HG03280 (cell line): Measurements from ENCODE around the gene HYDIN.
A peak's percentile ranks its signal among the peaks of the same experiment; 100 is the strongest.

ENCODE experiments used
- ATAC-seq: cut with Tn5 transposase; IDR thresholded peaks from one replicate; pipeline ENCODE4 v1.9.1; 2021; ENCODE audit warnings: mild to moderate bottlenecking, moderate library complexity; ENCODE audit not compliant: unreplicated experiment

Gene HYDIN

DNA sequence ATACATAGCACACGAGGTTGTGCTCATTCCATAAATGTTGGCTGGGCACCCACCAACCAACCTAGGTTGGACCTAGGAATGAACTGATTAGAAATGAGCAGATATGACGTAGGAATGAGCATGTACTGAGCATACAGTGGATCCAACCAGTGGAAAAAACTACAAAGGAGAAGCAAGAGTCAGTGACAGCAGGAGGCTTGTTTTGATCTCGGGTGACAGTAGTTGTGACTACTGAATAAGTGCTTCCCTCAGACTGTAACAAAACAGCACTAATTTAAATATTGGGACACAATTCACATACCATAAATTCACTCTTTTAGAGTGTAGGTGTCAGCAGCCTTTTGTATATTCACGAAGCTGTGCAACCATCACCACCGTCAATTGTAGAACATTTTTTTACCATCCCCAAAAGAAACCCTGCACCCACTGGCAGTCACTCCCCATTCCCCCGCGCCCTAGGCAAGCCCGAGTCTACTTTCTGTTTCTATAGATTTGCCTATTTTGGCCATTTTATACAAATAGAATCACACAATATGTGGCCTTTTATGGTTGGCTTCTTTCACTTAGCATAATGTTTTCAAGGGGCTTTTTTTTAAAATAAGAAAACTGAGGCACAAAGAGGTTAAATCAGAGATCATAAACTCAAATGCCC, 436.5 kb downstream of the HYDIN start:
- peak; percentile 64 for ATAC-seq

- no peak for ATAC-seq
These were observed 439.7 kb downstream of the HYDIN start for GRCh38 chr16:70790815-70791214.

GRCh38 chr16:70789595-70790447, 440.7 kb downstream of the HYDIN start:
- no peak for ATAC-seq

GRCh38 chr16:70788668-70789594, 441.6 kb downstream of the HYDIN start:
- ATAC-seq: no peak

- no peak for ATAC-seq
These were observed 444.3 kb downstream of the HYDIN start for GRCh38 chr16:70786020-70786755.

DNA sequence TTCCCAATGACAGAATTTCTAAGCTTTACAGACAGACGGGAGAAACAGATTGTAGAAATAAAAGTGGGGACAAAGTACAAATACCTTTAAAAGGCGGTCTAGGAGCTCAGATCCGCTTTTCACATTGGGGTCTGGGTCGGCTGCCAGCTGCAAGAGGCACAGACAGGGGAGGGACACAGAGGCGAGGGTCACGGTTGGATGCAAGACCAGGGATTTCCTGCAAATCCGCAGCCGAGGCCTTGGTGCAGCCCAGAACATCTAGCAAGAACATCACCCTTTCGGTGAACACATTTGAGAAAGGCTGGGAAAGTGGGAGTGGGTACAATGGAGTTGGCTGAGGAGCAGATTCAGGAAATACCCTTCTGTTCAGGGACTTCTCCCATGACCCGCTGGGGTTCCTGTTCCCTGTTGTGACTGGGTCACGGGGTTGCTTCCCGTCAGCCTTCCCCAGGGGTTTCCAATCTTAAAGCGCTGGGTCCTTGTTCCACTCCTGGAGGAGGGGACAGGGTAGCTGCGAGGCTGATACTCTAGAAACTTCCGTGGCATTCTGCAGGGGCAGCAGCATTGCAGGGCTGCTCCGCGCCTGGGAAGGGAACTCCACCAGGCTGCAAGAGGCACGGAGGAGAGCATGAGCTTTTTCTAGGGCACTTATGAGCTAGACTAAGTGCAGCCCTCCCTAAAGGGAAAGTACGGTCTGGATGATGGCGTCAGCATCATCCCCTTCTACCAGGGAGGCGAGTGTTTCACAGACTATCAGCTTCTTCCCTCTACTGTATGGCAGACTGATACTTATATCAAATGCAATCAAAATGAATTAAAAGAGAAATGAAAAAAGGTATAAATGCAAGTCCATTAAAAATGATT, 445.6 kb downstream of the HYDIN start:
- ATAC-seq: no peak

GRCh38 chr16:70782237-70782636, 448.3 kb downstream of the HYDIN start:
- no peak for ATAC-seq

GRCh38 chr16:70781800-70782199, 448.7 kb downstream of the HYDIN start:
- ATAC-seq: no peak

DNA sequence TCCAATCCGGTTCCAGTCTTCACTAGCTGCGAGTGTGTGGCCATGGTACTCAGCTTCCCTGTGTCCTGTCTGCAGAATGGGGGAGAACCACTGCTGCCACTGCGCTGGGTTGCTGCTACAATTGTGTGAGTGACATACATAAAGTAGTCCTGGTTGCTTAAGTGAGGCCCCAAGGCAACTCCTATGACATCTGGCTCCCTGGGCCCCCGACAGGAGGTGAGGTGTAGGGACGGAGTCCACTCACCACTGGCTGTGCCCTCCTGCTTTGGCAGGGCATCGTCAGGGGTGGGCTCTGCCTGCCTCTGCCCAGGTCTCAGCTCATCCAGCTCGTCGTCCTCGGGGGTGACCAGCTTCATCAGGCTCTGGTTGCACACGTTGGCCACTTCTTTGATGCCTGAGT, 450.0 kb downstream of the HYDIN start:
- no peak for ATAC-seq

GRCh38 chr16:70779361-70779760, 451.2 kb downstream of the HYDIN start:
- no peak for ATAC-seq

GRCh38 chr16:70778901-70779309, 451.6 kb downstream of the HYDIN start:
- no peak for ATAC-seq

GRCh38 chr16:70777973-70778406, 452.5 kb downstream of the HYDIN start:
- ATAC-seq: no peak

DNA sequence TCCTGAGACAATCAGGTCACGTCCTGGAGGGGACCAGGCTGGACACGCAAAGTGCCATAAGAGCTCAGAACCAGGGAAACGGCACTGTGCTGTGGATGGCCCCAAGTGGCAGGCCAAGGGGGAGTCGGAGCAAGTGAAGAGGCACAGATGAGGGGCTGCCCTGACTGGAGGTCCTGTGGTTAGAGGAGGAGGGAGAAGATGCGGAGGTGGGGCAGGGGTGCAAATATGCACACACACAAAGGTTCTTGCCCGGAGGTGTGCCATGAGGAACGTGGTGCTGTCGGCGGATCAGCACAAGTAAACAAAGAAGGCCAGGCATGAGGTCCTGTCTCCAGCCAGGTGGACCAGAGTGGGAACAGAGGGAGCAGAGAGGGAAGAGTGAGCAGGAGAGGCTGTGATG, 453.0 kb downstream of the HYDIN start:
- ATAC-seq: no peak

GRCh38 chr16:70775399-70775798, 455.1 kb downstream of the HYDIN start:
- no peak for ATAC-seq

DNA sequence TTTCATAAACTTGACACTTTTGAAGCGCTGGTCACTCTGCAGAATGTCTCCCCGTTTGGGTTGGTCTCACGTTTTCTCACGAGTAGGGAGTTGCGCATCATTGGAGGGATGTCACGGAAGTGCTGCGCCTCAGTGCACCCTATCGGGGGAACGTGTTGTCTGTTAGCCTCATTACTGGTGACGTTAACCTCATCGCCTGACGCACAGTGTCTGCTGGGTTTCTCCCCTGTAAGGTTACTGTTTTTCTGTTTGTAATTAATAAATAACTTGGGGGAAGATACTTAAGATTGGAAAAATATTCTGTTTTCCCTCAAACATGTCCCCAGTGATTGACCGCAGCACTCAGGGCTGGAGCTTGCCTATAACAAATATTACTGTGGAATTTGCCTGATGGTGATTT, 456.3 kb downstream of the HYDIN start:
- no peak for ATAC-seq

GRCh38 chr16:70772493-70772892, 458.0 kb downstream of the HYDIN start:
- ATAC-seq: no peak

GRCh38 chr16:70770626-70771552, 459.6 kb downstream of the HYDIN start:
- no peak for ATAC-seq

DNA sequence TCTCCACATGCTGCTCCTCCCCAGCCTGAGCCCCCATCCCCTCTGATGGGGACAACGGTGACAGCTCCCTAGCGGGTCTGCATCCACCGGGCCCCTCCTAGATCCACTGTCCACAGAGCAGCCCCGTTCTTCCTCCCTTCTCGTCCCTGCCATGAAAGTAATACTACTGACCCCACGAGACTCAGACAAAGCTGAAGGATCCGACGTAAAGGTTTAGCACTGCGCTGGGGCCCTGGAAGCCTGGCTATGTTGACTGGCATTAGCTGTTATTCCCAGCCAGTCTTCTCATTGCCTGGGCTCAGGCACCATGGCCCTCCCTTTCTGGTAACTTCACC, 460.3 kb downstream of the HYDIN start:
- ATAC-seq: no peak

GRCh38 chr16:70769761-70770160, 460.8 kb downstream of the HYDIN start:
- ATAC-seq: no peak
